PFSK-1 (cell line): ENCODE results near the gene INSC.

Experiments
- POLR2AphosphoS5 ChIP-seq: IDR thresholded peaks from 2 replicates; pipeline ENCODE4 v1.6.1; 2012; ENCODE audit warnings: low read depth, mild to moderate bottlenecking, control low read depth, low read length, moderate library complexity
- SIN3A ChIP-seq: IDR thresholded peaks from 2 replicates; pipeline ENCODE4 v1.6.1; 2012; ENCODE audit warnings: mild to moderate bottlenecking, low read length, moderate library complexity, borderline replicate concordance; ENCODE audit not compliant: insufficient read depth
- TAF1 ChIP-seq: IDR thresholded peaks from 2 replicates; pipeline ENCODE4 v1.6.1; 2012; ENCODE audit warnings: low read length, control low read depth, borderline replicate concordance; ENCODE audit not compliant: insufficient read depth
- TF ChIP-seq, protein P1 (sequence below), 2 experiments: IDR thresholded peaks; 2 replicates each; pipeline versions ENCODE4 v1.6.1 to v1.8.0; 2011 to 2012; ENCODE audit warnings: low read depth in 2 of 2, low read length in 2 of 2, control low read depth in 1 of 2, inconsistent platforms in 1 of 2, mild to moderate bottlenecking in 1 of 2, moderate library complexity in 1 of 2; ENCODE audit not compliant: insufficient read depth in 1 of 2

DNA sequence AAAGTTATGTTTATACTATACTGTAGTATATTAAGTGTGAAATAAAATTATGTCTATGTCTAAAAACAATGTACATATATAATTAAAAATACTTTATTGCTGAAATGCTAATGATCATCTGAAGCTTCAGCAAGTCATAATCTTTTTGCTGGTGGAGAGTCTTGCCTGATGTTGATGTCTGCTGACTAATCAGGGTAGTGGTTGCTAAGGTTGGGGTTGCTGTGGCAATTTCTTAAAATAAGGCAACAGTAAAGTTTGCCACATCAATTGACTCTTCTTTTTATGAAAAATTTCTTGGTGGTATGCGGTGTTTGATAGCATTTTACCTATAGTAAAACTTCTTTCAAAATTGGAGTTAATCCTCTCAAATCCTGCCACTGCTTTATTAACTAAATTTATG, 21.4 kb downstream of the INSC start:
- TF ChIP-seq POLR2AphosphoS5 (no peak), TAF1 (no peak), SIN3A (no peak)
- TF ChIP-seq, protein P1, sequence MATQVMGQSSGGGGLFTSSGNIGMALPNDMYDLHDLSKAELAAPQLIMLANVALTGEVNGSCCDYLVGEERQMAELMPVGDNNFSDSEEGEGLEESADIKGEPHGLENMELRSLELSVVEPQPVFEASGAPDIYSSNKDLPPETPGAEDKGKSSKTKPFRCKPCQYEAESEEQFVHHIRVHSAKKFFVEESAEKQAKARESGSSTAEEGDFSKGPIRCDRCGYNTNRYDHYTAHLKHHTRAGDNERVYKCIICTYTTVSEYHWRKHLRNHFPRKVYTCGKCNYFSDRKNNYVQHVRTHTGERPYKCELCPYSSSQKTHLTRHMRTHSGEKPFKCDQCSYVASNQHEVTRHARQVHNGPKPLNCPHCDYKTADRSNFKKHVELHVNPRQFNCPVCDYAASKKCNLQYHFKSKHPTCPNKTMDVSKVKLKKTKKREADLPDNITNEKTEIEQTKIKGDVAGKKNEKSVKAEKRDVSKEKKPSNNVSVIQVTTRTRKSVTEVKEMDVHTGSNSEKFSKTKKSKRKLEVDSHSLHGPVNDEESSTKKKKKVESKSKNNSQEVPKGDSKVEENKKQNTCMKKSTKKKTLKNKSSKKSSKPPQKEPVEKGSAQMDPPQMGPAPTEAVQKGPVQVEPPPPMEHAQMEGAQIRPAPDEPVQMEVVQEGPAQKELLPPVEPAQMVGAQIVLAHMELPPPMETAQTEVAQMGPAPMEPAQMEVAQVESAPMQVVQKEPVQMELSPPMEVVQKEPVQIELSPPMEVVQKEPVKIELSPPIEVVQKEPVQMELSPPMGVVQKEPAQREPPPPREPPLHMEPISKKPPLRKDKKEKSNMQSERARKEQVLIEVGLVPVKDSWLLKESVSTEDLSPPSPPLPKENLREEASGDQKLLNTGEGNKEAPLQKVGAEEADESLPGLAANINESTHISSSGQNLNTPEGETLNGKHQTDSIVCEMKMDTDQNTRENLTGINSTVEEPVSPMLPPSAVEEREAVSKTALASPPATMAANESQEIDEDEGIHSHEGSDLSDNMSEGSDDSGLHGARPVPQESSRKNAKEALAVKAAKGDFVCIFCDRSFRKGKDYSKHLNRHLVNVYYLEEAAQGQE (IDR thresholded peaks at IDR 0.05; ENCODE audit: insufficient read depth in 1 of 2, low read depth in 2 of 2, low read length in 2 of 2): no peak
